DOHH2 (cell line): ENCODE results near the gene SUGCT.

Source experiments
- H3F3A ChIP-seq: fragments of 200-600 bp; sonication (generic), shearing (Covaris generic); 2 replicates; pipeline ENCODE4 v1.6.0; 2016; ENCODE audit warnings: antibody characterized with exemption, mild to moderate bottlenecking; ENCODE audit not compliant: control insufficient read depth, insufficient read depth
- H3K27ac ChIP-seq: fragments of 200-600 bp; sonication (generic); 2 replicates; pipeline ENCODE4 v1.5.1; 2014; ENCODE audit warnings: low read depth, mild to moderate bottlenecking, low read length, moderate library complexity
- H3K27me3 ChIP-seq: fragments of 200-600 bp; sonication (generic); 2 replicates; pipeline ENCODE4 v1.6.1; 2014; ENCODE audit warnings: mild to moderate bottlenecking, low read length, mixed read lengths; ENCODE audit not compliant: control insufficient read depth
- H3K36me3 ChIP-seq: fragments of 200-600 bp; sonication (generic); 2 replicates; pipeline ENCODE4 v1.6.1; 2014; ENCODE audit warnings: mild to moderate bottlenecking, low read length, moderate library complexity, mixed read lengths; ENCODE audit not compliant: control insufficient read depth
- H3K4me1 ChIP-seq: fragments of 200-600 bp; sonication (generic); 2 replicates; pipeline ENCODE4 v1.6.1; 2014; ENCODE audit warnings: mild to moderate bottlenecking, low read length, mixed read lengths; ENCODE audit not compliant: control insufficient read depth
- H3K4me2 ChIP-seq: fragments of 200-600 bp; sonication (generic); 2 replicates; pipeline ENCODE4 v1.6.0; 2014; ENCODE audit warnings: mild to moderate bottlenecking, low read length, moderate library complexity
- H3K4me3 ChIP-seq: fragments of 200-600 bp; sonication (generic); 2 replicates; pipeline ENCODE4 v1.5.1; 2014; ENCODE audit warnings: mild to moderate bottlenecking, low read length, mixed read lengths
- H3K79me2 ChIP-seq: fragments of 200-600 bp; sonication (generic); 2 replicates; pipeline ENCODE4 v1.6.1; 2014; ENCODE audit warnings: mild to moderate bottlenecking, low read length, mixed read lengths; ENCODE audit not compliant: control insufficient read depth
- H3K9me2 ChIP-seq: fragments of 200-600 bp; sonication (generic); replicated peaks from 2 replicates; pipeline ENCODE4 v1.6.1; 2014; ENCODE audit warnings: mild to moderate bottlenecking, low read length, mixed read lengths; ENCODE audit not compliant: control insufficient read depth
- H3K9me3 ChIP-seq: fragments of 200-600 bp; sonication (generic); 2 replicates; pipeline ENCODE4 v1.6.1; 2014; ENCODE audit warnings: antibody characterized with exemption, low read length, mixed read lengths; ENCODE audit not compliant: control insufficient read depth, insufficient read depth
- H4K20me1 ChIP-seq: fragments of 200-600 bp; sonication (generic); 2 replicates; pipeline ENCODE4 v1.6.0; 2014; ENCODE audit warnings: low read depth, mild to moderate bottlenecking, antibody characterized with exemption, low read length, moderate library complexity; ENCODE audit not compliant: control insufficient read depth, insufficient read depth
- EZH2phosphoT487 ChIP-seq: fragments of 200-600 bp; sonication (generic); IDR thresholded peaks from 2 replicates; pipeline ENCODE4 v1.6.1; 2017; ENCODE audit warnings: borderline replicate concordance, mild to moderate bottlenecking, antibody characterized with exemption, low read length, moderate library complexity, mixed read lengths
- TF ChIP-seq, protein P1 (sequence below): fragments of 200-600 bp; sonication (generic); IDR thresholded peaks from one replicate; pipeline ENCODE4 v1.5.1; 2014; ENCODE audit warnings: antibody characterized with exemption, mild to moderate bottlenecking, low read depth, low read length; ENCODE audit not compliant: poor library complexity, severe bottlenecking

Gene SUGCT

DNA sequence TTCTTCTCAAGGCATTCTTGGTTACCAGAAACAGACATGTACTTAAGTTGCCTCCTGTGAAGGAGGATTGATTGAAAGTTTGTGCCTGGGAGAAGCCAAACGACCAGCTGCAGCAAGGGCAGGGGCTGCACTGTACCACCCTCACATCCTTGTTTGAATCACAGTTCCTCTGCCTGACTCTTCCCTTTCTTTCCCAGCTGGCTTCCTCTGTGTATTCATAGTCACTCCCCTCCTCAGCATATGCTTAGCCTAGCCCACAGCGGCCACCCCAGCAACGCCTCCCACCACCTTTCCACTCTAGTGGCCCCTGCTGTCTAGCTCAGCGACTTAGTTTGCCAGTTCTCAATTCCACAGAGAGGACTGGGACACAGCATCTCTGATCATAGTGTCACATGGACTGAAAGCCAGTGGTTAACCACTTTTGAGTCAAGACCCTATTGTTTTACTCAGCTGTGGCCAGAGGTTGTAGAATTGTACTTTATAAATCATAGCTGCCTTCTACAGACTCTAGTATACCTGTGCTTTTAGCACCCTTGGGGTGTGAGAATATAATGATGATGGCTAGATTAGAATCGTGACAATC, 643.0 kb downstream of the SUGCT start:
- no peaks in the 10 kb centered on the region for H4K20me1 ChIP-seq
- H3K4me2 ChIP-seq: peak overlapping the region; percentile 55
- peak overlapping the region; percentile 28 for H3K4me3 ChIP-seq
- peaks cover 31% of the 10 kb centered on the region for H3K4me1 ChIP-seq
- no peaks in the 10 kb centered on the region for H3K36me3 ChIP-seq
- no peaks in the 10 kb centered on the region for H3K79me2 ChIP-seq
- no peaks in the 10 kb centered on the region for H3K9me2 ChIP-seq
- no peak for TF ChIP-seq EZH2phosphoT487
- TF ChIP-seq, protein P1, sequence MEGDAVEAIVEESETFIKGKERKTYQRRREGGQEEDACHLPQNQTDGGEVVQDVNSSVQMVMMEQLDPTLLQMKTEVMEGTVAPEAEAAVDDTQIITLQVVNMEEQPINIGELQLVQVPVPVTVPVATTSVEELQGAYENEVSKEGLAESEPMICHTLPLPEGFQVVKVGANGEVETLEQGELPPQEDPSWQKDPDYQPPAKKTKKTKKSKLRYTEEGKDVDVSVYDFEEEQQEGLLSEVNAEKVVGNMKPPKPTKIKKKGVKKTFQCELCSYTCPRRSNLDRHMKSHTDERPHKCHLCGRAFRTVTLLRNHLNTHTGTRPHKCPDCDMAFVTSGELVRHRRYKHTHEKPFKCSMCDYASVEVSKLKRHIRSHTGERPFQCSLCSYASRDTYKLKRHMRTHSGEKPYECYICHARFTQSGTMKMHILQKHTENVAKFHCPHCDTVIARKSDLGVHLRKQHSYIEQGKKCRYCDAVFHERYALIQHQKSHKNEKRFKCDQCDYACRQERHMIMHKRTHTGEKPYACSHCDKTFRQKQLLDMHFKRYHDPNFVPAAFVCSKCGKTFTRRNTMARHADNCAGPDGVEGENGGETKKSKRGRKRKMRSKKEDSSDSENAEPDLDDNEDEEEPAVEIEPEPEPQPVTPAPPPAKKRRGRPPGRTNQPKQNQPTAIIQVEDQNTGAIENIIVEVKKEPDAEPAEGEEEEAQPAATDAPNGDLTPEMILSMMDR: no peak
- H3K27me3 ChIP-seq: no peaks in the 10 kb centered on the region
- no peaks in the 10 kb centered on the region for H3F3A ChIP-seq
- no peaks in the 10 kb centered on the region for H3K9me3 ChIP-seq
- H3K27ac ChIP-seq: no peak overlapping the region

DNA sequence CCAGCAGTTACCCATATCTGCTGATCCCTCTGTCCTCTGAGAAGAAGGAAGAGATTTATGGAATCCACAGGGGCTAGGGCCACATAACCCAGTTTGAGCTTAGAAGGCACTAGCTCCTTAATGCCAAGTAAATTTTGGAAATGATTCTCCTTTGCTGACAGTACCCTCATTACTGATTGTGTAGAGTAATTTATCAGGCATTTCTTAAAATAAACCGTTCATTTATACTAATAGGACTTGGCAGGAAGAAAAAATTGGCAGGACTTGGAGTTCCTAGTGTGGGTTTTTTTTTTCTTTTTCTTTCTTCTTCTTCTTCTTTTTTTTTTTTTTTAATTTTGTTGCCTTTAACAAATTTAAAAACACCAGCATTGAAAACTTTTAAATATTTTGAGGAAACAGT, 645.7 kb downstream of the SUGCT start:
- Histone ChIP-seq H3K4me2 (no peak overlapping the region), H3K9me3 (0 out of 2 replicates have a peak, but pooled peaks cover 3% of the 10 kb centered on the region), H3K36me3 (no peaks in the 10 kb centered on the region), H3F3A (no peaks in the 10 kb centered on the region), H4K20me1 (no peaks in the 10 kb centered on the region), H3K9me2 (no peaks in the 10 kb centered on the region), H3K4me1 (peaks cover 41% of the 10 kb centered on the region), H3K79me2 (no peaks in the 10 kb centered on the region), H3K27ac (no peak overlapping the region), H3K27me3 (no peaks in the 10 kb centered on the region), H3K4me3 (no peak overlapping the region)
- TF ChIP-seq, protein P1: no peak
- no peak for TF ChIP-seq EZH2phosphoT487

DNA sequence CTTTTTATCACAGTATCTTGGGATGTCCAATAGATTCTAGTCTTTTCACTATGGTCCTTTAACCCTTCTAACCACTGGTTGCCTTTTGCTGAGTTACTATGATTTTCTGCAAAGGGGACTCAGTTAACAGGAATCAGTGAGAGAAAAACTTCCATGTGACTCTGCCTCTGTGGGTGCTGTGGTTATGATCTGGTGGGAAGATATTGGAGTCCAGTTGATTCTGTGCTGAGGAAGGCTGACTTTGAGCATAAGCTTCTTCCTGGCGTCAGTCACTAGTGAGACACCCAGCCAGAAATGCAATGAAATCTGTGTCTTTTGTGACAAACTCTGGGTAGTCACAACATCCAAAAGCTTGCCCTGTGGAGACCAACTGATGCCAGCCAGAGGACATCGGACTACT, 648.0 kb downstream of the SUGCT start:
- Histone ChIP-seq H3K4me2 (peak overlapping the region; percentile 13), H3K36me3 (no peaks in the 10 kb centered on the region), H3K27me3 (no peaks in the 10 kb centered on the region), H3K4me3 (no peak overlapping the region), H3K4me1 (peaks cover 20% of the 10 kb centered on the region), H3K27ac (no peak overlapping the region), H3K9me2 (no peaks in the 10 kb centered on the region), H3K9me3 (0 out of 2 replicates have a peak, but pooled peaks cover 3% of the 10 kb centered on the region), H4K20me1 (no peaks in the 10 kb centered on the region), H3F3A (no peaks in the 10 kb centered on the region), H3K79me2 (no peaks in the 10 kb centered on the region)
- TF ChIP-seq EZH2phosphoT487: no peak
- TF ChIP-seq, protein P1: no peak
